Measurements from ENCODE around the gene SLC1A2.

- peak; percentile 29 for TF ChIP-seq CTCF (IDR thresholded peaks at IDR 0.05; ENCODE audit: insufficient read depth, low read length)
- TF ChIP-seq GABPA (IDR thresholded peaks at IDR 0.05; ENCODE audit: low read depth), result no peak
These were observed 7.1 kb downstream of the SLC1A2 start for GRCh38 chr11:35412285-35412684.
